ENCODE data around the gene PNMT.

DNA sequence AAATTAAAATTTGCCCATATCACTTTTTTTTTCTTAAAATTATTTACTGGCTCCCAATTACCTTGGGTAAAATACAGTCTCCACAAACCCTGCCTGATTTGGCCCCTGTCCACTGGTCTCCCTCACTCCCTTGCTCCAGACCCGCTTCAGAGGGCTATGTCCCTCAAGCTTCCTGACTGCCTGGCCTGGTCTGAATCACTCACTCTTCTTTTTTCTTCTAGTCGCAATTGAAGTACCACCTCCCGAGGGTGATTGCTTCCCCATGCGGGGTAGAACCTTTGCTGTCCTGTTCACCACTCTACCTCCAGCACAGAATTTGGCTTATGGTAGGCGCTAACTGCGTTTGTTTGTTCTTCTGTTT is 20.2 kb downstream of the PNMT start:
- TF ChIP-seq, protein P1, sequence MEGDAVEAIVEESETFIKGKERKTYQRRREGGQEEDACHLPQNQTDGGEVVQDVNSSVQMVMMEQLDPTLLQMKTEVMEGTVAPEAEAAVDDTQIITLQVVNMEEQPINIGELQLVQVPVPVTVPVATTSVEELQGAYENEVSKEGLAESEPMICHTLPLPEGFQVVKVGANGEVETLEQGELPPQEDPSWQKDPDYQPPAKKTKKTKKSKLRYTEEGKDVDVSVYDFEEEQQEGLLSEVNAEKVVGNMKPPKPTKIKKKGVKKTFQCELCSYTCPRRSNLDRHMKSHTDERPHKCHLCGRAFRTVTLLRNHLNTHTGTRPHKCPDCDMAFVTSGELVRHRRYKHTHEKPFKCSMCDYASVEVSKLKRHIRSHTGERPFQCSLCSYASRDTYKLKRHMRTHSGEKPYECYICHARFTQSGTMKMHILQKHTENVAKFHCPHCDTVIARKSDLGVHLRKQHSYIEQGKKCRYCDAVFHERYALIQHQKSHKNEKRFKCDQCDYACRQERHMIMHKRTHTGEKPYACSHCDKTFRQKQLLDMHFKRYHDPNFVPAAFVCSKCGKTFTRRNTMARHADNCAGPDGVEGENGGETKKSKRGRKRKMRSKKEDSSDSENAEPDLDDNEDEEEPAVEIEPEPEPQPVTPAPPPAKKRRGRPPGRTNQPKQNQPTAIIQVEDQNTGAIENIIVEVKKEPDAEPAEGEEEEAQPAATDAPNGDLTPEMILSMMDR (IDR thresholded peaks at IDR 0.05 in 8 of 11, conservative IDR thresholded peaks at IDR 0.05 in 3 of 11), result no peak
- TF ChIP-seq POLR2A (IDR thresholded peaks at IDR 0.05) (no peak), POLR2AphosphoS5 (IDR thresholded peaks at IDR 0.05) (no peak)

Measured in spleen (tissue), 7 donors.